NB4 (cell line): ENCODE measurements around the gene PITPNC1.

Source experiments
- DNase-seq: peaks from one replicate; pipeline ENCODE4 v3.0.0; 2010; ENCODE audit warnings: low read depth
- H3K4me3 ChIP-seq: one replicate; pipeline ENCODE4 v1.5.1; 2011; ENCODE audit warnings: mild to moderate bottlenecking, low read depth, low read length, moderate library complexity
- CTCF ChIP-seq: IDR thresholded peaks from one replicate; pipeline ENCODE4 v1.5.1; 2012; ENCODE audit warnings: low read depth, low read length
- MAX ChIP-seq: IDR thresholded peaks from 2 replicates; pipeline ENCODE4 v1.6.1; 2011; ENCODE audit warnings: low read depth, low read length
- MYC ChIP-seq: IDR thresholded peaks from 2 replicates; pipeline ENCODE4 v1.6.1; 2011; ENCODE audit warnings: low read depth, low read length
- POLR2A ChIP-seq: IDR thresholded peaks from 2 replicates; pipeline ENCODE4 v1.6.1; 2011; ENCODE audit warnings: mild to moderate bottlenecking; ENCODE audit not compliant: insufficient read length; ENCODE audit errors: extremely low read depth

PITPNC1 gene

GRCh38 chr17:67488768-67489167 is 111.7 kb downstream of the PITPNC1 start:
- DNase-seq = no peak
- no peak overlapping the region for H3K4me3 ChIP-seq
- TF ChIP-seq MAX (no peak), MYC (no peak), POLR2A (no peak), CTCF (no peak)

GRCh38 chr17:67489273-67489672 is 112.2 kb downstream of the PITPNC1 start:
- no peak overlapping the region for H3K4me3 ChIP-seq
- DNase-seq = no peak
- no peak for TF ChIP-seq POLR2A

- no peak overlapping the region for H3K4me3 ChIP-seq
- DNase-seq = no peak
- TF ChIP-seq MAX (no peak), POLR2A (no peak), CTCF (no peak), MYC (no peak)
Measured at GRCh38 chr17:67490471-67490870, 113.4 kb downstream of the PITPNC1 start.

GRCh38 chr17:67491009-67491680 is 114.1 kb downstream of the PITPNC1 start:
- no peak overlapping the region for H3K4me3 ChIP-seq
- TF ChIP-seq MYC (no peak), CTCF (no peak), POLR2A (no peak), MAX (peak; percentile 26; the same call in 1 of the 2 replicates)
- DNase-seq = peak; percentile 83

- TF ChIP-seq MYC (no peak), MAX (no peak), POLR2A (no peak), CTCF (no peak)
- H3K4me3 ChIP-seq = no peak overlapping the region
- no peak for DNase-seq
Measured at GRCh38 chr17:67491681-67492024, 114.6 kb downstream of the PITPNC1 start.

GRCh38 chr17:67492251-67492740 is 115.2 kb downstream of the PITPNC1 start:
- no peak for DNase-seq
- no peak overlapping the region for H3K4me3 ChIP-seq
- no peak for TF ChIP-seq CTCF
- TF ChIP-seq MYC = no peak
- TF ChIP-seq MAX = no peak
- TF ChIP-seq POLR2A = no peak
